T follicular helper cell (primary cell): ENCODE measurements around the gene SCAMP4.
"Not testable (repeated sequence)": the region's sequence is repeated elsewhere in the genome, so short reads cannot be mapped to it uniquely, and the experiment has no call there.

ENCODE experiments used
- DNase-seq: peaks from one replicate; pipeline ENCODE4 v3.0.0-alpha.2; 2020; ENCODE audit warnings: low read depth

Gene SCAMP4

GRCh38 chr19:1882786-1883692 is 22.2 kb upstream of the SCAMP4 start:
- DNase-seq, result no peak

GRCh38 chr19:1883784-1884183 is 21.4 kb upstream of the SCAMP4 start:
- no peak for DNase-seq

DNA sequence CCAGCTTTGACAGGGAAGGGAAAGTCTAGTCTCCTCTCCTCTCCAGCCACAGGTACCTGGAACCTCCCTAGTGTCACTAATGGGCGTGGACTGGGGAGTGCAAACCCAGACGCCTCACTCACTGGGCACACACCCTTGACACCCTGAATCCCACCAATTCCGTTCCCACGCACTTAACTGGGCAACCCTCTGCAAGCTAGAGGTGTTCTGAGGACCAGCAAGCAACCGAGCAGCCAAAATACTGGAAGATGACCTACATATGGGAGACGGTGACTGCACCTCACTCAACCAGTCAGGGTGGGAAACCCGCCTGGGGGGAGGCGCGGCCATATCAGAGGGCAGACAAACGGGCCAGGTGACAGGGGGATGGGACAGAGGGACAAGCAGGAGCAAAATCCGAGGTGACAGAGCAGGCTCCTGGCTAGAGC is 20.9 kb upstream of the SCAMP4 start:
- no peak for DNase-seq

DNA sequence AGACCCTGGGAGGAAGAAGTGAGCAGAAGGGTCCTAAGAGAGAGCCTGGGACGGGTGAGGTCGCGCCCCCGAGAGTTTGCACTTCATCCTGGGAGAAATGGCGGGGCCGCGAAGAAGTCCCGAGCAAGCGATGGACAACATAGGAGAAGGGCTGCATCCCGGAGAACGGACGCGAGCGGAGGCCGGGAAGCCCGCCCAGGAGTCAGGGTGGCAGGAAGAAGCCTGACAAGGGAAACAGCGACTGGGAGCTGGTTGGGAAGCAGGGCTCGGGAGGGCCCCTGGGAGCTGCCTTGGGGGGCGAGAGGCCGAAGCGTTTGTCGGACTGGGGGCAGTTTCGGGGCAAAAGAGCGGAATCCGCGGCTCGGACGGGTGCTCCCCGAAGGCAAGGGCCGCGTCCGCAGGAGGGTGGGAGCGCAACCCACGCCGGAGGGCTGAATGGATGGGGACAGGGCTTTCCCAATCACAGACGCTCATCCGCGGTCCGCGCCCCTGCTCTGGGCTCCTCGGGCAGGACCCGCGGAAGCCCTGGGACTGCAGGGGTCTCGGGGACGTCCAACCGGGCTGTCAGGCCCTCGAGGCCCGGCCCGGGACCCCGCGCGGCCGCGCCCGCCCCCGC is 20.4 kb upstream of the SCAMP4 start:
- DNase-seq, result no peak

DNA sequence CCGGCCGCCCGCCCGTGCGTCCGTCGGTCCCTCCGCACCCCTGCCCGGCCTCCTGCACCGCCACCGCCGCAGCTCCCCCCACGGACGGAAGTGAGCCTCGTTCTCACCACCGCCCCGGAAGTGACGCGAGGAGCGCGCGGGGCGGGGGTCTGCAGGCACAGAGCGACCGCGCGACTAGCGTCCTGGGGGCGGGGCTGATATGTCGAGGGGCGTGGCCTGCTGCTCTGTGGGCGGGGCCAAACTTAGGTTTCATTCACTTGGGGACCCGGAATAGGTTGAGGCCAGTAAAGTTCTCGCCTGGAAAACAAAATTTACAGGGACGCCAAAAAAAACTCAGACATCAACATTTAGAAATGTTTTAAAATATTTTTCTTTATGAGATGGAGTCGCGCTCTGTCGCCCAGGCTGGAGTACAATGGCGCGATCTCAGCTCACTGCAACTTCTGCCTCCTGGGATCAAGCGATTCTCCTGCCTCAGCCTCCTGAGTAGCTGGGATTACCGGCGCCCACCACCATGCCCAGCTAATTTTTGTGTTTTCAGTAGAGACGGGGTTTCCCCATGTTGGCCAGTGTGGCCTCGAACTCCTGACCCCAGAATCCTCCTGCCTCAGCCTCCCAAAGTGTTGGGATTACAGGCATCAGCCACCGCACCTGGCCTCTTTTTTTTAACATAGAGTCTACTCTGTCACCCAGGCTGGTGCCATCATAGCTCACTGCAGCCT is 19.6 kb upstream of the SCAMP4 start, which contains the start of gene ABHD17A:
ABHD17A (minus strand) TSS at position 99 of the 722 bp plus-strand sequence. CDS start 3,930 bp downstream, outside the sequence.
- DNase-seq, result peak; percentile 92

DNA sequence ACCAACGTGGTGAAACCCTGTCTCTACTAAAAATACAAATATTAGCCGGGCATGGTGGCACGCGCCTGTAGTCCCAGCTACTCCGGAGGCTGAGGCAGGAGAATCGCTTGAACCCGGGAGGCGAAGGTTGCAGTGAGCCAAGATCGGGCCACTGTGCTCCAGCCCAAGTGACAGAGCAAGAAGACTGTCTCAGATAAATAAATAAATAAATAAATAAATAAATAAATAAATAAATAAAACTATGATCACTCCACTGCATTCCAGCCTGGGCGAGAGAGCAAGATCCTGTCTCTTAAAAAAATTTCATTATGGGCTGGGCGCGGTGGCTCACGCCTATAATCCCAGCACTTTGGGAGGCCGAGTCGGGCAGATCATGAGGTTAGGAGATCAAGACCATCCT is 18.8 kb upstream of the SCAMP4 start:
- DNase-seq, result not testable (repeated sequence)

DNA sequence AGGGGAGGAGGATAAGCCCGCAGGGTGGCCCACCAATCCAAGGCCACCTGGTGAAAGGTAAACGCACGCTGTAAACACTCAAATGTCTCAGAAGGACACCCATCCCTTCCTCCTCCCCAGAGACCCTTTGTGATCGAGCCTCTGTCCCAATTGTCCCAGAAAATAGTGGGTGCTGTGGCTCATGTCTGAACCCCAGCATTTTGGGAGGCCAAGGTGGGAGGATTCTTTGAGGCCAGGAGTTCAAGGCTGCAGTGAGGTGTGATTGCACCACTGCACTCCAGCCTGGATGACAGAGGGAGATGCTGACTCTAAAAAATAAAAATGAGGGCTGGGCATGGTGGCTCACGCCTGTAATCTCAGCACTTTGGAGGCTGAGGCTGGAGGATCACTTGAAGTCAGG is 16.8 kb upstream of the SCAMP4 start:
- DNase-seq, result no peak

DNA sequence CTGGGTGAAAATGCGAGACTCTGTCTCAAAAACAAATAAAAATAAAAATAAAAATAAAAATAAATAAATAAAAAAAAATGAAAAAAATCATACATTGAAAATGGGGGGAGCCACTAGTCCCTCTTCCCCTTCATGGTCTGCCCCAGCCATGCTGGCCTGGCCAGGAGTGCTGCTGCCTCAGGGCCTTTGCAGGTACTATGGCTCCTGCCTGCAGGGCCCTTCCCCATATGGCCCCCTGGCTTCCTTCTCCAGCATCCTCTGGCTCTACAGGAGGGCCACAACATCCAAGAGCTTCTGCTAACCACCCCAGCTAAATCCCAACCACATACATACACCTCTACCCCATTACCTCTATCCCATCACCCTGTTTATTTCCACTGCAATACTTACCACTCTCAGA is 15.3 kb upstream of the SCAMP4 start:
- DNase-seq, result no peak

DNA sequence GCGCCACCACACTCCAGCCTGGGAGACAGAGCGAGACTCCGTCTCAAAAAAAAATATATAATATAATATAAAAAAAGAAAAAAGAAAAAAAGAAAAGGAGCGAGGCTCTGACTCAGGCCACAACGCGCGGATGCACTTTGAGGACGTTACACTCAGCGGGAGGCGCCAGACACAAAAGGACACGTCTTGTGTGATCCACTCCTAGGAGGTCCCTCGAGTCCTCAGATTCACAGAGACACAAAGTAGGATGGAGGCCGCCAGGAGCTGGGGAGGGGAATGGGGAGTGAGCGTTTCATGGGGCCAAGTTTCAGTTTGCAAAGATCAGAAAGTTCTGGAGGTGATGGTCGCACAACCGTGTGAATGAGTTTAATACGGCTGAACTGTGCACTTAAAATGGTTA is 11.4 kb upstream of the SCAMP4 start:
- no peak for DNase-seq

GRCh38 chr19:1896508-1896907 is 8.7 kb upstream of the SCAMP4 start:
- DNase-seq, result no peak

DNA sequence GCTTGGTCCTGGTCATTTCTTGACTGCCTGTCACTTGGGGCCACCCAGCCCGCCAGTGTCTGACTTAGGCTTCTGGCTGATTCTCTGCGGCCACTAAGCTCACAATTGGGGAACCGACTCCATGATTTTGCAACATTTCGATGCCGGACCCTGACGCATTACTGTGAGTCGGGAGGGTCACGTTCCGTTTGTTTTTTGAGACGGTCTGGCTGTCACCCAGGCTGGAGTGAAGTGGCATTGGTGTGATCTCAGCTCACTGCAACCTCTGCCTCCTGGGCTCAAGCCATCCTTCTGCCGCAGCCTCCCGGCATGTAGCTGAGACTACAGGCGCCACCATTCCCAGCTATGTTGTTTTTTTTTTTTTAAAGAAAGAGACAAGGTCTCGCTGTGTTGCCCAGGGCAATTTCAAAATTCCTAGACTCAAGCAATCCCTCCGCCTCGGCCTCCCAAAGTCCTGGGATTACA is 3.2 kb upstream of the SCAMP4 start:
- DNase-seq, result no peak

DNA sequence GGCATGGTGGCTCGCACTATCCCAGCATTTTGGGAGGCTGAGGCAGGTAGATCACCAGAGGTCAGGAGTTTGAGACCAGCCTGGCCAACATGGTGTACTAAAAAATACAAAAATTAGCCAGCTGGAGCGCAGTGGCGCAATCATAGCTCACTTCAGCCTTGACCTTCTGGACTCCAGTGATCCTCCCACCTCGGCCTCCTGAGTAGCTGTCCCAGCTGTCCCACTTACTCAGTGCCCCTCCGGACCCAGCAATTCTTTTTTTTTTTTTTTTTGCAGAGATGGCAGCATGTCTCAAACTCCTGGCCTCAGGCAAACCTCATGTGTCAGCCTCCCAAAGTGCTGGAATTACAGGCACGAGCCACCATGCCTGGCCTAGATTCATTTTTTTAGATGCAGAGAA is 2.3 kb upstream of the SCAMP4 start:
- DNase-seq, result no peak

GRCh38 chr19:1904860-1905109 is 414 bp upstream of the SCAMP4 start:
- no peak for DNase-seq

GRCh38 chr19:1905863-1906375 is 720 bp downstream of the SCAMP4 start:
- no peak for DNase-seq

DNA sequence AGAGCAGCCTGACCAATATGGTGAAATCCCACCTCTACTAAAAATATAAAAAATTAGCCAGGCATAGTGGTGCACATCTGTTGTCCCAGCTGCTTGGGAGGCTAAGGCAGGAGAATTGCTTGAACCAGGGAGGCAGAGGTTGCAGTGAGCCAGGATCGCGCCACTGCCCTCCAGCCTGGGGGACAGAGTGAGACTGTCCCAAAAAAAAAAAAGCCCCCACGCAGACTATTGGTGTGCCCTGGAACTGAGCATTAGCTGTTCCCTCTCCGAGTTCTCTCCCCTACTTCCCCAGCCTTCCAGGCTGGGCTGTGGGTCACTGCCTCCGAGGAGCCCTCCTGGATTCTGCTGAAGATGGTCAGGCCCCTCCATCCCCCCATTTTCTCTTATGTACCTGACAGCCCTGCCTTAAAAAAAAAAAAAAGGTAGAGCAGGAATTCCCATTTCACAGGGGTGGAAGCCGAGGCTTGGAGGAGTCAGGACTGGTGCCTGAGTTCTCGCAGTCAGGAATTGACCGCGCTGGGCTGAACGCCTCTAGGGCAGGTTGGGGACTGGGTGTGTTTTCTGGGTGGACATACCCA is 1.9 kb downstream of the SCAMP4 start:
- DNase-seq, result no peak

- DNase-seq, result no peak
These were observed 2.6 kb downstream of the SCAMP4 start for GRCh38 chr19:1907563-1908363.

DNA sequence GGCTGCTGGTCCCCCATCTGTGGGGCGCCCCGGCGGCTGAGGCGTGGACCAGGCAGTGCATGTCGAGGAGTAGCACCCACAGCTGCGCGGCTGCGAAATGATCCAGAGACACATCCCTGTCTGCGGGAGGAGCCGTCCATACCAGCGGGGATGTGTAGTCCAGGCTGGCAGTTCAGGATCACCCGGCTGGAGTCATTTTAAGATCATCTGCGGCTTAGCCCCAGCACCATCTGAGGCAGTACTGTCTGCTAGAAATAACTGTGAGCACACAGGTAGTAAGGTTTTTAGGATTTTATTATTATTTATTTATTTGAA is 3.1 kb downstream of the SCAMP4 start:
- DNase-seq, result no peak

- no peak for DNase-seq
These were observed 4.5 kb downstream of the SCAMP4 start for GRCh38 chr19:1909761-1910080.

GRCh38 chr19:1910177-1910576 is 5.0 kb downstream of the SCAMP4 start:
- no peak for DNase-seq

- no peak for DNase-seq
These were observed 5.9 kb downstream of the SCAMP4 start for GRCh38 chr19:1911098-1911497.

DNA sequence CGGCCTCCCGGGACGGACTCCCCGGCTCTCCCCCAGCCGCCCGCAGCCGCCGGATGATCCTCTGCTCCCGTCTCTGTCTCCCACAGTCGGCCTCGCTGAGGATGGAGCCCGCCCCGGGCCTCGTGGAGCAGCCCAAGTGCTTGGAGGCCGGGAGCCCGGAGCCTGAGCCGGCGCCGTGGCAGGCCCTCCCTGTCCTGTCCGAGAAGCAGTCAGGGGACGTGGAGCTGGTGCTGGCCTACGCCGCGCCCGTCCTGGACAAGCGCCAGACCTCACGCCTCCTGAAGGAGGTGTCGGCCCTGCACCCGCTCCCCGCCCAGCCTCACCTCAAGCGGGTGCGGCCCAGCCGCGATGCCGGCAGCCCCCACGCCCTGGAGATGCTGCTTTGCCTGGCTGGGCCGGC is 6.8 kb downstream of the SCAMP4 start:
- no peak for DNase-seq
